ENCODE results near the gene PHEX. TPM values are rescaled to one million over a fixed set of nuclear protein-coding genes. Genes with fewer than 3 reads are reported as not detected.

Gene PHEX
- total RNA-seq, 1 experiment from 2014 or later, result 0.30 TPM

DNA sequence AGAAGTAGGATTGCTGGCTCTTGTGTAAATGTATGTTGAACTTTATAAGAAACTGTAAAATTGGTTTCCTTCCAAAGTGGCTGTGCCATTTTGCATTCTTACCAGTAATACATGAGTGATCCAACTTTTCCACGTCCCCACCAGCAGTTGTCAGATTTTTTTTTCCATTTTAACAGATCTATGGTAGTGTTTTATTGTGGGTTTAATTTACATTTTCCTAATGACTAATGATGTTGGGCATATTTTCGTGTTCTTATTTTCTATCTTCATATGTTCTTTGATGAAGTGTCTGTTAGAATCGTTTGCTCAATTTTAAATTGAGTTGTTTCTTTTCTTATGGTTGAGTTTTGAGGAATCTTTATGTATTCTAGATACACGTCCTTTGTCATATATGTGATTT, 56.2 kb downstream of the PHEX start:
- in situ Hi-C loops (cut with HindIII; ENCODE audit: low pct_unique_long_range_greater_than_20kb, low sequenced_read_pairs), result no loop called here
- no peak for DNase-seq (ENCODE audit: low read depth)

DNA sequence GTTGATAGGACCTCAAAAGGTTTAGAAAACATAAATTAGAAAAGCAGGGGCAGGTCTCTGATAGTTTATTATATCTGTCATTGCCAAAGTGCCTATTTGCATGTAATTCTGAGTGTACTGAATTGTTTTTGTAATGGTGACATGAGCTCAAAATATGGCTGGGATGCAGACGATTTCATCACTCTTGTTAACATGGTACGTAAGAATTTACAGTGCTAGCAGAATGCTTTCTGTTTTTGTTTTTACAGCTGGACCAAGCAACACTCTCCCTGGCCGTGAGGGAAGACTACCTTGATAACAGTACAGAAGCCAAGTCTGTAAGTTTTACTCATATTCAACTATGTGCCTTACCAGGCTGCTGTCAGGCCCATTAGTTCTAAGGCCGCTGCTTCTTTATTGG, 58.1 kb downstream of the PHEX start:
- in situ Hi-C loops (cut with HindIII; ENCODE audit: low pct_unique_long_range_greater_than_20kb, low sequenced_read_pairs), result no loop called here
- no peak for DNase-seq (ENCODE audit: low read depth)

DNA sequence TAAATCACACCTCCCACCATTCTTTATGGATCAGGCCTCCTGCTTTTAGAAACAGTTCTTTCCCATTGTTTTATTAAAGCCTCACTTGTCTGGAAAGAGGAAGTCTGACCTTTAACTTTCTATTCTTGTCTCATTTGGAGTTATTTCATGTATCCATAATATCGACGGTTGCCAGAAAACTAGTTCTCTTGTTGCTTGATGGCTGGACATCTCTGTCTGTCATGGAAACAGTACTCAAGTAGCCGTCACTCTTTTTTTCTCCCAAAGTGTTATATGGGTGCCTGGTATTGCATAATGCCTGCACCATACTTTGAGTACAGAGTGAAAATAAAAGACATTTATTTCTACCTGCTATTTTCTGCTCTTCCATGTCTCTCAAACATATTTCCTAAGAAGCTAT, 61.4 kb downstream of the PHEX start:
- in situ Hi-C loops (cut with HindIII; ENCODE audit: low pct_unique_long_range_greater_than_20kb, low sequenced_read_pairs), result no loop called here
- no peak for DNase-seq (ENCODE audit: low read depth)

DNA sequence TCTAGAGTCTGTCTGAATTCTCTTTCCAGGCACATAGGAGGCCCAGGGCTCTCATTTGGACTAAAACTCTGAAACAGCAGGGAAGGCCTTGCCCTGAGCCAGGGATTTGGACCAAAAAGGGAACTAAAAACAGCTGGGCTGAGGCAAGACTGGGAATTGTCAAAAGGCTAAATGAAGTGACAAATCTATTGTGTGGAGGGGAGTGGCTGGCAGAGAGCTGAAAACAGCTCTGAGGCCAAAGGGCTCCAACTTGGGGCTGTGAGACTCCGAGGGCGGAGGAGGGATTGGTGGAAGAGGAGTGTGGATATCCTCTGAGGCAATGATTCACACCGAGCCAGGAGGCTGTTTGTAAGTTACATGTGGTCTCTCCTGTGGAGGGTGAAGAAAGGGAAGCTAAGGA, 63.2 kb downstream of the PHEX start:
- in situ Hi-C loops (cut with HindIII; ENCODE audit: low pct_unique_long_range_greater_than_20kb, low sequenced_read_pairs), result no loop called here
- no peak for DNase-seq (ENCODE audit: low read depth)

DNA sequence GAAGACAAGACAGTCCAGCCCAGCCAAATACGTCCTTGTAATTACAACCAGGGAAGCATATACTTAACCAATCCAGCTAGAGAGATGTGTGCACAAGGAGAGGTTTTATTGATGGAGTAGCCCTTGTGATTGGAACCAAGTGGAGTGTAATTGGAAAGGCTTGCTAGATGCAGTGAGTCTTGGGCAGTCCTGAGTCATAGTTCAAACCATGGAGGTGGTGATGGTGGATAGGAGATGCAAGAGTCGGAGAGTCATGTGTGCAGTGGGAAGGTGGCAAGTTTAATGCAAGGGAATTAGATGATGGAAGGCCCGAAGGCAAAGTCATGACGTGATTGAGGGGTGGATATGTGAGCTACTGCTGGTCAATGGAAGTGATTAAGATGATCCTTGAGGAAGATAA, 63.7 kb downstream of the PHEX start:
- in situ Hi-C loops (cut with HindIII; ENCODE audit: low pct_unique_long_range_greater_than_20kb, low sequenced_read_pairs), result no loop called here

DNA sequence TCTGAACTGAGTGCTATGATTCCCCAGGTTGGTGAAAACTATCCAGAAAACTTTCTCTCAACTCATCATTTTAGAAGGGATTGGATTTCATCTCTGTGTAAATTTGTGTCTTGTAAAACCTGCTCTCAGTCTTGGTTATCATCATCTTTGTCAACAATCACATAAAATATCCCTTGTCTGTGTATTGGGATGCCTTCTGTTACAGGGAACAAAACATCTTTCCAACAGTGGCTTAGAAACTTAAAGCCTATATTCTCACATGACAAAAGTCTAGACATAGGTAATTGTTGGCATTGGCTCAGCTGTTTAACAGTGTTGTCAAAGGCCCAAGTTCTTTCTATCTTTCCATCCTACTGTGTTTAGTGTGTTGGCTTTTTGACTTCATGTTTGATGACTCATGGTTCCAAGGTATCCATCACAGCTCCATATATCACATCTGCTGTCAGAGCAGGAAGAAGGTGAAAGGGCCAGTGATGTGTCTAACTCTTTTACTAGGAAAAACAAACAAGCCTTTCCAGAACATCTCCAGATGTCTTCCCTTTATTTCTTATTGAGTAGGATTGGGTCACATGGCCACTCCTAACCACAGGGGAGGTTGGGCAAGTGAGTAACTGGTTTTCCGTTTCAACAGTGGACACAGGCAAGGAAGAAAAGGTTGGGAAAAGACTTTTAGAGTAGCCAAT, 65.0 kb downstream of the PHEX start:
- in situ Hi-C loops (cut with HindIII; ENCODE audit: low pct_unique_long_range_greater_than_20kb, low sequenced_read_pairs), result no loop called here
- DNase-seq (ENCODE audit: low read depth), result peak; percentile 70

More for the DNA sequence above, 63.7 kb downstream of the PHEX start:
- DNase-seq (ENCODE audit: low read depth), result no peak

DNA sequence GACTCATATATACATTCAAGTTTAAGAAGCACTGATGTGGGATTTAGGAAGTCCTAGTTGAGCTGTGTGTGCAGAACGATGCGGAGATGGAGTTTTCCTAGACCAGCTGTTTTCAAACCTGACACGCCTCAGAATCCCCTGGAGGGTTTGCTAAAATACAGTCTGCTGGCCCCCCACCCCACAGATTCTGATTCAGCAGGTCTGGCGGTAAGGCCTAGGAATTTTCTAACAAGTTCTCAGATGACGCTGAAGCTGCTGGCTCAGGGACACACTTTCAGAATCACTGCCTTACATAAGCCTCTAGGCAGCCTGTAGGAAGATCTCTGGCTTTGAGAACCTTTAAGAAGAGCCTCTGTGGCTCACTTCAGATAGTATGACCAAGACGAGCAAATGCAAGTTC, 73.1 kb downstream of the PHEX start:
- DNase-seq (ENCODE audit: low read depth), result no peak
- in situ Hi-C loops (cut with HindIII; ENCODE audit: low pct_unique_long_range_greater_than_20kb, low sequenced_read_pairs), result no loop called here

DNA sequence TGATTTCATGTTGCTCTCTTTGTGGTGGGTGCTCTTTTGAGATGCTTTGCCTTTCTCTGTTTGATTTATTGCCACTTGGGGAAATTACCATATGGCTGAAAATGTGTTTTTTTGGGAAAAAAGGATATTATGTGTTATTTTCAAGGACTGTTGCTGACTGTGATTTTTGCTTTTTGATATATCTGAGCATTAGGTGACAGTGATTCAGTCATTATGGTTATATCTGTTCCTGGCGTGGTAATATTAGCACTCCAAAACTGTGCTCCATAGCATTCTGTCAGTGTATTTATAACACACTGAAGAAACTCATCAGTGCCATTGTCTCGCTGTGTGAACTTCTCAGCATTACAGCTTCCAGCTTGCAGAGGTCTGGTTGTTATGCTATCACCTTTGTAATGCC, 73.8 kb downstream of the PHEX start:
- no peak for DNase-seq (ENCODE audit: low read depth)
- in situ Hi-C loops (cut with HindIII; ENCODE audit: low pct_unique_long_range_greater_than_20kb, low sequenced_read_pairs), result no loop called here

DNA sequence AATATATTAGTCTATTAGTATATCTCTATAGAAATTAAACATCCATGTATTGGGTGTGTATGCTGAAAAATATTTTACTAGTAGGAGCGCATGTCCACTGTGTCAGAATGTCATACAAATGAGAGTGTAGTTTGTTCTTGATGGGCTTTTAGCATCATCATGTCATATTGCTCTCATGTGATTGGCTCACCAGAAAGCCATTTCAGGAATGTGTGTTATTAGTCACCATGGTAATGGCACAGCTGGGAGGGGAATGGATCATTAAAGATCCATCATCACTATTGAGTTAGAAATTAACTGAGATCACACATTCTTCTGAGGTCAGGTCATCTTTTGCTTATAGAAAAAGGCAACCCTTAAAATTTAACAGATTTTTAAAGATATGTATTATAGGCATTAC, 77.3 kb downstream of the PHEX start:
- in situ Hi-C loops (cut with HindIII; ENCODE audit: low pct_unique_long_range_greater_than_20kb, low sequenced_read_pairs), result no loop called here
- DNase-seq (ENCODE audit: low read depth), result peak; percentile 74

DNA sequence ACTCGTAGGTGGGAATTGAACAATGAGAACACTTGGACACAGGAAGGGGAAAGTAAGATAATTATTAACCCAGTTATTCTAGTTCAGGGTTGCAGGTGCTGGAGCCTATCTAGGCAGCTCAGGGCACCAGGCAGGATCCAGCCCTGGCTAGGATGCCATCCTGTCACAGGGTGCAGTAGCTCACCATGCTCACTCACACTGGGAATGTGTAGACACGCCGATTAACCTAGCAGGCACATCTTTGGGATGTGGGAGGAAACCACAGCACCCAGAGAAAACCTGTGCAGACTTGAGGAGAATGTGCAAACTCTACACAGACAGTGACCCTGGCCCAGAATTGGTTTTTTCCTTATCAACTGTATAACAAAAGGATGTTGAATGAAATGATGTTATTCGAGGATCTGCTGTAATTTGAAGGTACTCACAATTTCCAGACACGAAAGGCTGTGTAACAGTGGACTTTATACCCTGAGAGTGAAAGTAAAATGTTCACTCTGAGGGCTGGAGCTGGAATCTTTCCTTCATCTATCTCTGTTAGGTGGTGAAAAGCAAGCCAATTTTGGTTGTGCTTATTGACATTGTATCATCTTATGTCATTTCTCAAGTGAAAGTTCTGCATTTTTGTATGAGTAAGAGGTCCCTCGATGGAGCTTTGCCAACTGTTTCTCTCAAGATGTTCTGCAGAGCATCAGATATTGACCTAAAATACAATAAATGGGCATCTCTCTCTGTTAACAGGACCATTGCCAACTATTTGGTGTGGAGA, 78.8 kb downstream of the PHEX start:
- in situ Hi-C loops (cut with HindIII; ENCODE audit: low pct_unique_long_range_greater_than_20kb, low sequenced_read_pairs), result no loop called here
- peak; percentile 29 for DNase-seq (ENCODE audit: low read depth)

DNA sequence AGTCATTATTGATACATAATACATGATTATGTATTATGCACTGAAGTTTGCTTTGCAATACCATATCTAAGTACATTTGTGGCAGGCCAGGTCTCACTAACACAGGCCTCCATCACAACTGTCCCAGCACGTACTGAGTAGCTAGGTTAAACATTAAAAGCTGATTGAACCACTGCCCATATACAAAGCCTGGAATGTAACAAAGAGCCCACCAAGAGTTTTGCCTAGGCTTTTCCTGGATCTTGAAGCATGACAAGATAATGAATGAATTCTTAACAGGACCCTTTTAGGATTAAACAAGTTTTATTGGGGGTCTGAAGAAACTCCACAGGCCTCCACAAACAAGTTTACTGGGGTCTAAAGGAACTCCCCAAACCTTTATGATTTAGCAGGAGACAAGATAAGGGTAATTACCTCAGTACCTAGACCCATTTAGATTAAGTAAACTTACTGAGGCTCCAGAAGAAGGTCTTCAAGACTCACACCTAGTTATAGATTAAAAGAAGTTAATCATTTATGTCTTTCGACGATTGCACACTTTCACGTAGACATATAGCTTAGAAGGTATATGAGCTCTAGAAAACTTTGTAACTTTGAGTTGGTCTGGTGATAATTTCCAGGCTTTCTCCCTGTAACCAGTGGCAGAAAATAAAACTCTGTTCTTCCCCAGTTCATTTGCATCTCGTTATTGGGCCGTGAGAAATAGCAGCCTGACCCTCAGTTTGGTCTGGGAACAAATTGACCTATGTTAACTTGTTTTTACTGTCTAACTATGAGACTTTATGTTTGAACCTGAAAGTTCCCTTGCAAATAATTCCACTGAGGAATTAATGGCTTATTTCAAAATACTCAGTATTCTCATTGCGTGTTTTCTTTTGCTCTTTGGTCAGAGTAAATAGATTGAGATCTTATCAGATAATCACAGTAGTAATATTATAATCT, 84.8 kb downstream of the PHEX start:
- in situ Hi-C loops (cut with HindIII; ENCODE audit: low pct_unique_long_range_greater_than_20kb, low sequenced_read_pairs), result no loop called here
- DNase-seq (ENCODE audit: low read depth), result peak; percentile 69

DNA sequence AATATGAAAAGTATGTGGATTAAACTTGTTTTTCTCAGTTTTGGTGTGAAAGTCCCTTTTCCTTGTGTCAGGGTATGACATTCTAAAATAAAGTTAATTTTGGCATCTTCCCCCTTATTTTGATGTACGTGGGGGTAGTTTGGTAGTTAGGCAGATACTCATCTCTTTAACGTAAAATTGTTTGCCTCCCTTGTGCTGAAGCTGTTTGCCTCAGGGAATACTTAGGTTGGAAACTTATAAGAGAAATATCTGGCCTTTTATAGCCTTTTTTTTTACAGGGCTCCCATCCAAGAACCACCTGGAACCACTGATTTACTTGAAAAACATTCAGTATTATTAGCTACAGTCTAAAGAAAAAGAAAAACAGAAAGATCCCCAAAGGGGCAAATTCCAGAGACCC, 85.5 kb downstream of the PHEX start:
- DNase-seq (ENCODE audit: low read depth), result no peak
- in situ Hi-C loops (cut with HindIII; ENCODE audit: low pct_unique_long_range_greater_than_20kb, low sequenced_read_pairs), result no loop called here

DNA sequence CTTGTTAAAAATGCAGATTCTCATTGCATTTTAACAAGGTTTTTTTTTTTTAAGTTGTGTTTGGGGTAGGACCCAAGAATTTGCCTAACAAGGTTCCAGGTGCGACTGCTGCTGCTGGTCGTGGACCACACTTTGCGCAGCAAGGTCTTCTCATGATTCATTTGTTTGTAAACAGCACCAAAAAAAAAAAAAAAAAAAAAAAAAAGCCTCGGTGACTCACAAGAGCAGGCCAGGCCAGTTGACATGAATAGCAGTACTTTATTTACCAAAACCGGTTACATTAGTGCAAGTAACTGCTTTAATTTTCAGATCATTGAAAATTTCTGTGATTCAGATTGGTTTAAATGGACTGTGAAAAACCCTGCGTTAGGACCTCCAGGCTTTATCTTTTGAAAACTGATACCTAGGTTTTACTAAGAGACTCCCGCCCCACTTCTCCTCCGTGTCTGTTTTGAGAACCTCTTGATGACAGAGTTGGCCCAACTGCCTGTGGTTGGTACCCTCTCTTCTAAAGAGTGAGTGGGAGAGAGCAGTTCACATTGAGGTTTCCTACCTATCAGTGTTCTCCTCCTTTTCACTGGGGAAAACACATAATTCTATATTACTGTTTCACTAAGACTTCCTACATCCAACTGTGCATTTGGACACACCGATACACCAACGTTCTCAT, 86.2 kb downstream of the PHEX start:
- peak; percentile 38 for DNase-seq (ENCODE audit: low read depth)
- in situ Hi-C loops (cut with HindIII; ENCODE audit: low pct_unique_long_range_greater_than_20kb, low sequenced_read_pairs), result no loop called here

DNA sequence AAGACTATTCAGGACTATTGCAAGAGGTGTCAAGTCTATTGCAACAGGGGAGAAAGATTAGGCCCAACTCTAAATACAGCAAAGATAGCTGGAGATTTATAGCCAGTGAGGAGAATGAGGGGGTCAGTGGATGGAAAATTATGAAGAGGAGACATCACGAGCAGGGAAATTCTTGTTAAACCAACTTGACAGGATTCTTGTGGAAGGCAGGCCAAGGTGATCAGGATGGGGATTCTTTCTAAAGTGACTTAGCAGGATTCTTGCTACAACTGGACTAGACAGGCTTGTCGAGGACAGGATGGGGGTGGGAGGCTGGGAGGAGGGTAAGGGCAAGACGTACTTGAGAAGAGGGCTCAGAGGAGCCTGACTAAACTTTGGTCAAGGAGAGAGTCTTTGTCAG, 89.0 kb downstream of the PHEX start:
- in situ Hi-C loops (cut with HindIII; ENCODE audit: low pct_unique_long_range_greater_than_20kb, low sequenced_read_pairs), result no loop called here
- no peak for DNase-seq (ENCODE audit: low read depth)

DNA sequence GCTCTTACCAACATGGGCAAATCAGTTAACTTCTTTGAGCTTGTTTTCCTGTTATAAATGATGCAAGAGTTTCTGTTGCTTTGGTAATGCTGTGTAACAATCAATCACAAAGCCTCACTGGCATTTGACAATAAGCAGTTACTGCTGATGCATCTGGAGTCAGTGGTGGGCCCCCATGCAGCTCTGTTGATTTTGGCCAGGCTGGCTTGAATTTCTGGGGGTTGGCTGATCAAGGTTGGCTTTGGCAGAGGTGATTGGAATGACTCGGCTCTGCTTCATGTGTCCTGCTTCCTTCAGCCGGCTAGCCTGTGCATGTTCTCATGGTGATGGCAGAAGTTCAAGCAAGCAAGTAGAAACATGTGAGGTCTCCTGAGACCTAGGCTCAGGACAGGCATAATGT, 90.4 kb downstream of the PHEX start:
- peak; percentile 76 for DNase-seq (ENCODE audit: low read depth)

DNA sequence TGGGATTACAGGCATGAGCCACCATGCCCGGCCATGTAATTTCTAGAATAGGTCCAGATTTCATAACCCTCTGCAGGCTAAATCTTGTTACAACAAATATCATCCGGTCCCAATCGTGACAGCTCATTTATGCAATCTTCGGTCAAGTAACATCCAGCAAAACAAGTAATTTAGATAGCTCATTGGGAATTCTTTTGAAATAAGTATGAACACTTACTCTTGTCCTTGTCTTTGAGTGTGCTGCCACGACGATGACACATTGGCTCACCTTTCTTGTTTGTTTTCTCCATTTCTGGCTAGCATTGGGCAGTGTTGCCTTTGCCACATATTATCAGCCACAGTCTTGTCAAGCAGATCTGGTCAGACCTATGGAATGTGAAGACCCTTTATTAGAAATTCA, 92.0 kb downstream of the PHEX start:
- in situ Hi-C loops (cut with HindIII; ENCODE audit: low pct_unique_long_range_greater_than_20kb, low sequenced_read_pairs), result no loop called here

More for the DNA sequence above, 90.4 kb downstream of the PHEX start:
- in situ Hi-C loops (cut with HindIII; ENCODE audit: low pct_unique_long_range_greater_than_20kb, low sequenced_read_pairs), result no loop called here

DNA sequence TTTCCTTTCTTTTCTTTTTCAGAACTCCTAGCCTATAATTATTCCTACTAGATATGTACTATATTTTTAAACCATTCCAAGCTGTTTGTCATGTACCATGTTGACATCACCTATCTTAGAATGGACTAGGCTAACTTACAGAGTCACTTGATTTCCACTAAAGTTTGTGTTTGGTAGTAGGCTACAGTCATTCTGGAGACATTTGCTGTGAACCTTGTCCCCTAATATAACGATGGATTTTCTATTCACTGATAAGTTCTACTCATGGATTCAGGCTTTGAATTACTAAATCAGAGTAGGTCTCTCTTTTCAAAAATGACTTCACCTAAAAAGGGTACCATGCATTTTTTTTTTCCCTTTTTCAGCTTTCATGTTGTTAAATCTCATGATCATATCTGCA, 93.4 kb downstream of the PHEX start:
- DNase-seq (ENCODE audit: low read depth), result no peak
- in situ Hi-C loops (cut with HindIII; ENCODE audit: low pct_unique_long_range_greater_than_20kb, low sequenced_read_pairs), result no loop called here

More for the DNA sequence above, 92.0 kb downstream of the PHEX start:
- DNase-seq (ENCODE audit: low read depth), result peak; percentile 44

DNA sequence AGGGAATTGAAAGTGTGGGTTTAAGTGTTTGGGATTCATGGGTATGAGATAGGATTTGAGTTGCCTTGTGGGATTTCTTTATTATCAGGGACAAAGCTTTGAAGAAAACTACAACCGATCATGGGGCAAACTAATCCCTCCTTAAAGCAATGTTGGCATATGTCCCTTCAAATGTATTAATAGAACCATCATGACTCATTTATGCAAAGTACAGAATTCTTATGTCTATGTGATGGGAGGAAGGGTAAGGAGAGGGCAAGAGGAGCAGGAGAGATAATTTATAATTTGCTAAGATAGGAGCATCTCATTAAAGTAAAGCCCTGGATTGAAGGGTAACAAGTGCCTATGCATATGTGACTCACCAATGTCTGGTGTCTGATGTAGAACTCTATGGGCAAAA, 94.2 kb downstream of the PHEX start:
- in situ Hi-C loops (cut with HindIII; ENCODE audit: low pct_unique_long_range_greater_than_20kb, low sequenced_read_pairs), result no loop called here
- DNase-seq (ENCODE audit: low read depth), result no peak

Measured in Caki2 (cell line).